Neural progenitor cell (in vitro differentiated cells): ENCODE measurements around the gene DUS4L. TPM values are rescaled to one million over a fixed set of nuclear protein-coding genes. Genes with fewer than 3 reads are reported as not detected.

Experiments
- DNase-seq: peaks from one replicate; pipeline ENCODE4 v3.0.0-alpha.2; 2016; ENCODE audit warnings: low spot score
- H2AFZ ChIP-seq: fragments of 200-600 bp; sonication (generic); replicated peaks from 2 replicates; pipeline ENCODE4 v1.6.1; 2016; ENCODE audit warnings: antibody characterized with exemption
- H3F3A ChIP-seq: fragments of 200-600 bp; sonication (generic); 2 replicates; pipeline ENCODE4 v1.6.1; 2016; ENCODE audit warnings: antibody characterized with exemption, low read depth
- H3K27ac ChIP-seq: fragments of 200-600 bp; sonication (generic); 2 replicates; pipeline ENCODE4 v1.5.1; 2016; ENCODE audit warnings: mild to moderate bottlenecking
- H3K27me3 ChIP-seq: fragments of 200-600 bp; sonication (generic); 2 replicates; pipeline ENCODE4 v1.6.1; 2016; ENCODE audit warnings: mild to moderate bottlenecking, moderate library complexity
- H3K36me3 ChIP-seq: fragments of 200-600 bp; sonication (generic); 2 replicates; pipeline ENCODE4 v1.5.1; 2016
- H3K4me1 ChIP-seq: fragments of 200-600 bp; sonication (generic); 2 replicates; pipeline ENCODE4 v1.6.1; 2016; ENCODE audit warnings: mixed run types
- H3K4me2 ChIP-seq: fragments of 200-600 bp; sonication (generic); 2 replicates; pipeline ENCODE4 v1.6.1; 2016
- H3K4me3 ChIP-seq: fragments of 200-600 bp; sonication (generic); 2 replicates; pipeline ENCODE4 v1.5.1; 2016
- H3K79me2 ChIP-seq: fragments of 200-600 bp; sonication (generic); 2 replicates; pipeline ENCODE4 v1.6.1; 2016; ENCODE audit warnings: low read depth
- H3K9ac ChIP-seq: fragments of 200-600 bp; sonication (generic); 2 replicates; pipeline ENCODE4 v1.6.1; 2016
- H3K9me3 ChIP-seq: fragments of 200-600 bp; sonication (generic); 2 replicates; pipeline ENCODE4 v1.5.1; 2016; ENCODE audit warnings: low read depth
- H4K20me1 ChIP-seq: fragments of 200-600 bp; sonication (generic); 2 replicates; pipeline ENCODE4 v1.6.1; 2016; ENCODE audit warnings: low read depth
- H3K27ac Mint-ChIP-seq: 3 replicates; pipeline ENCODE4 v1.8.0; 2021; ENCODE audit warnings: mixed read lengths
- H3K27me3 Mint-ChIP-seq: 2 replicates; pipeline ENCODE4 v1.8.0; 2022; ENCODE audit warnings: low read depth, mild to moderate bottlenecking, inconsistent platforms, moderate library complexity, mixed read lengths; ENCODE audit not compliant: insufficient read depth
- H3K36me3 Mint-ChIP-seq: 3 replicates; pipeline ENCODE4 v1.8.0; 2021; ENCODE audit warnings: mixed read lengths
- H3K4me1 Mint-ChIP-seq: 3 replicates; pipeline ENCODE4 v1.8.0; 2021; ENCODE audit warnings: mixed read lengths
- H3K4me3 Mint-ChIP-seq: 3 replicates; pipeline ENCODE4 v1.8.0; 2021; ENCODE audit warnings: mild to moderate bottlenecking, moderate library complexity, mixed read lengths
- H3K9me3 Mint-ChIP-seq: 3 replicates; pipeline ENCODE4 v1.8.0; 2020; ENCODE audit warnings: mixed read lengths
- CTCF ChIP-seq: fragments of 200-600 bp; sonication (generic); IDR thresholded peaks from 2 replicates; pipeline ENCODE4 v1.5.1; 2017; ENCODE audit warnings: antibody characterized with exemption, mild to moderate bottlenecking
- EZH2 ChIP-seq: fragments of 200-600 bp; sonication (generic); IDR thresholded peaks from 2 replicates; pipeline ENCODE4 v1.6.1; 2017; ENCODE audit warnings: antibody characterized with exemption, mild to moderate bottlenecking, moderate library complexity
- EZH2phosphoT487 ChIP-seq: fragments of 200-600 bp; sonication (generic); IDR thresholded peaks from 2 replicates; pipeline ENCODE4 v1.6.1; 2017; ENCODE audit warnings: antibody characterized with exemption
- total RNA-seq: library from RNA; depleted of rRNA; stranded (reverse); fragments of >200 nt; gene quantifications from 2 replicates; pipeline ENCODE4 v1.2.3, GENCODE V29; 2015; ENCODE audit warnings: low replicate concordance

DUS4L gene
- total RNA-seq, 1 donor from 2014 or later, result 24.4 TPM

- peaks cover 10% of the 10 kb centered on the region for H3K36me3 Mint-ChIP-seq
- peaks cover 10% of the 10 kb centered on the region for H3K4me1 Mint-ChIP-seq
- peak overlapping the region; percentile 88 for H3K4me3 ChIP-seq
- peaks cover 6% of the 10 kb centered on the region for H3F3A ChIP-seq
- no peaks in the 10 kb centered on the region for H3K27me3 ChIP-seq
- peaks cover 10% of the 10 kb centered on the region for H3K4me1 ChIP-seq
- H3K4me3 Mint-ChIP-seq, result peak overlapping the region; percentile 88
- H3K27me3 Mint-ChIP-seq, result no peaks in the 10 kb centered on the region
- no peak overlapping the region for H3K27ac ChIP-seq
- no peaks in the 10 kb centered on the region for H3K9me3 Mint-ChIP-seq
- H3K9ac ChIP-seq, result peak overlapping the region; percentile 47
- H3K27ac Mint-ChIP-seq, result no peak overlapping the region
- no peaks in the 10 kb centered on the region for H3K36me3 ChIP-seq
- H4K20me1 ChIP-seq, result no peaks in the 10 kb centered on the region
- H3K4me2 ChIP-seq, result peak overlapping the region; percentile 93
- H3K79me2 ChIP-seq, result peaks cover 12% of the 10 kb centered on the region
- no peak for DNase-seq
- no peaks in the 10 kb centered on the region for H3K9me3 ChIP-seq
- H2AFZ ChIP-seq, result peak overlapping the region; percentile 97
- TF ChIP-seq CTCF (no peak), EZH2 (no peak), EZH2phosphoT487 (no peak)
Measured at GRCh38 chr7:107580716-107581383, 17.1 kb downstream of the DUS4L start.

- Mint-ChIP-seq H3K4me3 (peak overlapping the region; percentile 88), H3K27ac (no peak overlapping the region), H3K27me3 (no peaks in the 10 kb centered on the region), H3K36me3 (peaks cover 12% of the 10 kb centered on the region), H3K4me1 (peaks cover 10% of the 10 kb centered on the region), H3K9me3 (no peaks in the 10 kb centered on the region)
- DNase-seq, result no peak
- Histone ChIP-seq H3K9ac (no peak overlapping the region), H3K27me3 (no peaks in the 10 kb centered on the region), H3K27ac (no peak overlapping the region), H3K4me2 (peak overlapping the region; percentile 93), H3F3A (peaks cover 6% of the 10 kb centered on the region), H3K36me3 (no peaks in the 10 kb centered on the region), H3K79me2 (peaks cover 12% of the 10 kb centered on the region), H3K9me3 (no peaks in the 10 kb centered on the region), H3K4me3 (peak overlapping the region; percentile 88), H4K20me1 (no peaks in the 10 kb centered on the region), H2AFZ (no peak overlapping the region), H3K4me1 (peaks cover 10% of the 10 kb centered on the region)
- TF ChIP-seq EZH2phosphoT487 (no peak), CTCF (no peak)
Measured at GRCh38 chr7:107581387-107582013, 17.7 kb downstream of the DUS4L start.

GRCh38 chr7:107582875-107583274 is 19.1 kb downstream of the DUS4L start:
- Histone ChIP-seq H3K9ac (no peak overlapping the region), H3K9me3 (no peaks in the 10 kb centered on the region), H2AFZ (no peak overlapping the region), H3K27me3 (no peaks in the 10 kb centered on the region), H3K36me3 (no peaks in the 10 kb centered on the region), H3K27ac (no peak overlapping the region), H3K79me2 (peaks cover 12% of the 10 kb centered on the region), H4K20me1 (no peaks in the 10 kb centered on the region), H3K4me3 (no peak overlapping the region), H3K4me1 (peaks cover 10% of the 10 kb centered on the region), H3F3A (peaks cover 6% of the 10 kb centered on the region), H3K4me2 (no peak overlapping the region)
- Mint-ChIP-seq H3K4me1 (peaks cover 10% of the 10 kb centered on the region), H3K27ac (no peak overlapping the region), H3K4me3 (no peak overlapping the region), H3K9me3 (no peaks in the 10 kb centered on the region), H3K27me3 (no peaks in the 10 kb centered on the region), H3K36me3 (peaks cover 12% of the 10 kb centered on the region)
- no peak for TF ChIP-seq EZH2
- DNase-seq, result no peak

- H3K79me2 ChIP-seq, result peaks cover 12% of the 10 kb centered on the region
- H3K4me1 Mint-ChIP-seq, result peaks cover 7% of the 10 kb centered on the region
- no peak overlapping the region for H3K27ac Mint-ChIP-seq
Measured at GRCh38 chr7:107584716-107585115, 20.9 kb downstream of the DUS4L start.

More at GRCh38 chr7:107584716-107585115, 20.9 kb downstream of the DUS4L start:
- Histone ChIP-seq H3K9me3 (no peaks in the 10 kb centered on the region), H3K4me3 (no peak overlapping the region), H3F3A (peaks cover 2% of the 10 kb centered on the region), H4K20me1 (no peaks in the 10 kb centered on the region), H3K4me1 (peaks cover 10% of the 10 kb centered on the region), H3K9ac (no peak overlapping the region), H3K4me2 (no peak overlapping the region), H2AFZ (no peak overlapping the region), H3K27ac (no peak overlapping the region), H3K36me3 (no peaks in the 10 kb centered on the region), H3K27me3 (no peaks in the 10 kb centered on the region)
- Mint-ChIP-seq H3K9me3 (peaks cover 5% of the 10 kb centered on the region), H3K4me3 (no peak overlapping the region), H3K27me3 (no peaks in the 10 kb centered on the region), H3K36me3 (peaks cover 16% of the 10 kb centered on the region)
- no peak for DNase-seq
- TF ChIP-seq EZH2phosphoT487 (no peak), EZH2 (no peak), CTCF (no peak)
